K562 (cell line): ENCODE measurements around the gene CRKL. TPM values are rescaled to one million over a fixed set of nuclear protein-coding genes. Genes with fewer than 3 reads are reported as not detected.

ENCODE experiments used
- ATF2 ChIP-seq: sonication (generic); formaldehyde crosslinking; IDR thresholded peaks from 2 replicates; pipeline ENCODE4 v1.8.1; 2022; ENCODE audit warnings: missing genetic modification reagents
- BRD9 ChIP-seq: fragments of 450-650 bp; IDR thresholded peaks from 2 replicates; pipeline ENCODE4 v1.6.1; 2018; ENCODE audit warnings: low read depth; ENCODE audit not compliant: partially characterized antibody
- CEBPG ChIP-seq, 3 experiments: fragments of 200-800 bp in 1 of 3; sonication (Bioruptor generic) in 1 of 3; sonication (generic) in 1 of 3; formaldehyde crosslinking in 1 of 3; IDR thresholded peaks in 2 of 3; conservative IDR thresholded peaks in 1 of 3; 2 replicates each; pipeline versions ENCODE4 v1.6.1 to v1.8.0; 2016 to 2022; ENCODE audit warnings: missing compliant biosample characterization in 2 of 3, missing genetic modification characterization in 2 of 3, mild to moderate bottlenecking in 1 of 3, missing genetic modification reagents in 1 of 3
- ELF1 ChIP-seq: fragments of 200-800 bp; sonication (Bioruptor generic); IDR thresholded peaks from 2 replicates; pipeline ENCODE4 v1.6.1; 2016; ENCODE audit warnings: missing genetic modification characterization, missing compliant biosample characterization
- HBP1 ChIP-seq: fragments of 450-650 bp; formaldehyde crosslinking; IDR thresholded peaks from 2 replicates; pipeline ENCODE4 v1.4.0; 2022; ENCODE audit warnings: missing genetic modification characterization
- LARP7 ChIP-seq: fragments of 450-650 bp; IDR thresholded peaks from 2 replicates; pipeline ENCODE4 v1.6.1; 2016
- MAX ChIP-seq: sonication (generic); formaldehyde crosslinking; IDR thresholded peaks from 2 replicates; pipeline ENCODE4 v1.9.0; 2022; ENCODE audit warnings: mild to moderate bottlenecking, missing genetic modification reagents
- MYNN ChIP-seq, 2 experiments: sonication (generic); formaldehyde crosslinking in 1 of 2; IDR thresholded peaks; 2 replicates each; pipeline versions ENCODE4 v1.5.0 to v1.6.1; 2016 to 2020; ENCODE audit warnings: antibody characterized with exemption in 1 of 2, missing genetic modification reagents in 1 of 2
- NELFE ChIP-seq: IDR thresholded peaks from 2 replicates; pipeline ENCODE4 v1.6.1; 2011; ENCODE audit warnings: mild to moderate bottlenecking; ENCODE audit not compliant: insufficient read depth, insufficient read length
- NR3C1 ChIP-seq: sonication (generic); formaldehyde crosslinking; IDR thresholded peaks from 2 replicates; pipeline ENCODE4 v1.8.1; 2022; ENCODE audit warnings: missing genetic modification reagents
- NRF1 ChIP-seq, 2 experiments: fragments of 450-650 bp; IDR thresholded peaks in 1 of 2; conservative IDR thresholded peaks in 1 of 2; 2 replicates each; pipeline ENCODE4 v1.6.1; 2014; ENCODE audit warnings: mild to moderate bottlenecking in 2 of 2
- PHTF2 ChIP-seq: fragments of 250-450 bp; sonication (Bioruptor Pico); IDR thresholded peaks from 2 replicates; pipeline ENCODE4 v1.5.0; 2021; ENCODE audit warnings: mild to moderate bottlenecking
- POLR2G ChIP-seq: fragments of 200-400 bp; formaldehyde crosslinking; IDR thresholded peaks from 2 replicates; pipeline ENCODE4 v1.6.1; 2017; ENCODE audit warnings: low read depth, mild to moderate bottlenecking, antibody characterized with exemption, low read length, moderate library complexity
- PTBP1 ChIP-seq: fragments of 200-400 bp; formaldehyde crosslinking; IDR thresholded peaks from 2 replicates; pipeline ENCODE4 v1.6.1; 2017; ENCODE audit warnings: low read depth, low read length
- RBFOX2 ChIP-seq: fragments of 200-400 bp; formaldehyde crosslinking; IDR thresholded peaks from 2 replicates; pipeline ENCODE4 v1.6.1; 2017; ENCODE audit warnings: low read depth, mild to moderate bottlenecking, low read length, moderate library complexity
- TAL1 ChIP-seq: fragments of 450-650 bp; IDR thresholded peaks from 2 replicates; pipeline ENCODE4 v1.6.1; 2016; ENCODE audit warnings: mild to moderate bottlenecking
- TCFL5 ChIP-seq: fragments of 250-450 bp; sonication (Bioruptor Pico); conservative IDR thresholded peaks from 2 replicates; pipeline ENCODE4 v1.6.1; 2021; ENCODE audit warnings: mild to moderate bottlenecking, moderate library complexity, matching md5 sums
- TFE3 ChIP-seq: fragments of 450-650 bp; formaldehyde crosslinking; IDR thresholded peaks from 2 replicates; pipeline ENCODE4 v1.4.0; 2020; ENCODE audit warnings: mild to moderate bottlenecking, mixed read lengths
- ZFP36 ChIP-seq: fragments of 150-350 bp; IDR thresholded peaks from 2 replicates; pipeline ENCODE4 v1.6.1; 2018; ENCODE audit warnings: low read length, low read depth; ENCODE audit not compliant: partially characterized antibody
- ZNF212 ChIP-seq: fragments of 450-650 bp; formaldehyde crosslinking; IDR thresholded peaks from 2 replicates; pipeline ENCODE4 v1.4.0; 2020; ENCODE audit warnings: mild to moderate bottlenecking
- ZNF444 ChIP-seq: fragments of 250-450 bp; sonication (Bioruptor Pico); IDR thresholded peaks from 2 replicates; pipeline ENCODE4 v1.4.0; 2020; ENCODE audit warnings: mild to moderate bottlenecking, moderate library complexity
- ZNF830 ChIP-seq: fragments of 250-450 bp; sonication (Bioruptor Pico); IDR thresholded peaks from 2 replicates; pipeline ENCODE4 v1.5.0; 2021; ENCODE audit warnings: mild to moderate bottlenecking
- polyA plus RNA-seq, 8 experiments: library from polyadenylated mRNA; depleted of rRNA in 4 of 8; stranded (reverse) in 5 of 8; unstranded in 3 of 8; fragments of >200 nt; fragmentation: Nextera tagmentation in 2 of 8; fragmentation: Illumina TruSeq in 1 of 8; extraction: Ambion mirVana in 2 of 8; extraction: Trizol in 1 of 8; gene quantifications; 2 replicates each; pipeline versions ENCODE4 v1.2.1 to v1.2.3, GENCODE V29; 2011 to 2014; ENCODE audit warnings: inconsistent platforms in 1 of 8, missing spikeins in 1 of 8
- total RNA-seq, 7 experiments: library from RNA; depleted of rRNA in 6 of 7; stranded (reverse); fragments of >200 nt in 6 of 7; fragmentation: Illumina TruSeq in 2 of 7; extraction: Trizol in 2 of 7; gene quantifications; 2 replicates each; pipeline versions ENCODE4 v1.2.1 to v1.2.3, GENCODE V29; 2011 to 2021; ENCODE audit warnings: low replicate concordance in 1 of 7

The CRKL gene
- total and polyA plus RNA-seq, 9 of the 15 experiments (the other 6 are each of a cell fraction or from before 2014, with no cell fraction given): 100 to 263 (median 124) TPM

- TF ChIP-seq HBP1 (CRISPR knock-in tag) (no peak), ZFP36 (no peak), LARP7 (no peak), BRD9 (no peak), TCFL5 (CRISPR knock-in tag) (no peak), MYNN (IDR thresholded peaks at IDR 0.05) (no peak), MYNN (CRISPR knock-in tag; IDR thresholded peaks at IDR 0.05) (no peak), NR3C1 (CRISPR knock-in tag) (no peak), PHTF2 (CRISPR knock-in tag) (no peak), RBFOX2 (no peak), ELF1 (no peak), CEBPG (CRISPR knock-in tag; IDR thresholded peaks at IDR 0.05) (no peak), CEBPG (tag; conservative IDR thresholded peaks at IDR 0.05 in 1 of 2, IDR thresholded peaks at IDR 0.05 in 1 of 2) (no peak), ZNF830 (CRISPR knock-in tag) (peak; percentile 8; the same call in 1 of the 2 replicates), ATF2 (CRISPR knock-in tag) (no peak), TAL1 (no peak), POLR2G (no peak), PTBP1 (no peak), ZNF444 (no peak), NELFE (no peak), ZNF212 (no peak), MAX (CRISPR knock-in tag) (peak; percentile 26), TFE3 (CRISPR knock-in tag) (no peak), NRF1 (conservative IDR thresholded peaks at IDR 0.05 in 1 of 2, IDR thresholded peaks at IDR 0.05 in 1 of 2) (0 out of 4 replicates have a peak, but pooled peaks of 1 of the 2 experiments have one; percentile 12)
These were observed 20.0 kb downstream of the CRKL start (continued) for GRCh38 chr22:20937031-20937793.
